ENCODE measurements around the gene NCF4. TPM values are rescaled to one million over a fixed set of nuclear protein-coding genes. Genes with fewer than 3 reads are reported as not detected.

The NCF4 gene
- total RNA-seq, 2 experiments from 2014 or later: 0.37 to 0.50 TPM

GRCh38 chr22:36824655-36825054 is 36.2 kb upstream of the NCF4 start:
- no peak overlapping the region for H3K27ac Mint-ChIP-seq
- CTCF ChIA-PET: no interaction called here
- H3K36me3 Mint-ChIP-seq (ENCODE audit: low read depth): no peaks in the 10 kb centered on the region
- H3K27me3 Mint-ChIP-seq (ENCODE audit: low read depth): peaks cover under 1% of the 10 kb centered on the region
- no peaks in the 10 kb centered on the region for H3K9me3 Mint-ChIP-seq
- H3K4me3 Mint-ChIP-seq: no peak overlapping the region
- no peaks in the 10 kb centered on the region for H3K4me1 Mint-ChIP-seq (ENCODE audit: low read depth)
- DNase-seq: no peak
- intact Hi-C loops (cut with micrococcal nuclease): no loop called here

- CTCF ChIA-PET: interaction anchor here (0.9 to 1.2 kb wide), 2 partner anchors 27 to 30 kb away, joined by 3 read pairs; no protein-coding TSS in a partner anchor
- H3K4me1 Mint-ChIP-seq (ENCODE audit: low read depth): peaks cover 12% of the 10 kb centered on the region
- no peaks in the 10 kb centered on the region for H3K36me3 Mint-ChIP-seq (ENCODE audit: low read depth)
- H3K9me3 Mint-ChIP-seq: no peaks in the 10 kb centered on the region
- H3K4me3 Mint-ChIP-seq: no peak overlapping the region
- no peak overlapping the region for H3K27ac Mint-ChIP-seq
- intact Hi-C loops (cut with micrococcal nuclease): no loop called here
- DNase-seq: no peak
- peaks cover 3% of the 10 kb centered on the region for H3K27me3 Mint-ChIP-seq (ENCODE audit: low read depth)
Observed at GRCh38 chr22:36826262-36826661, 34.5 kb upstream of the NCF4 start.

- Mint-ChIP-seq H3K4me1 (ENCODE audit: low read depth) (peaks cover 13% of the 10 kb centered on the region), H3K27ac (no peak overlapping the region), H3K27me3 (ENCODE audit: low read depth) (peaks cover 11% of the 10 kb centered on the region), H3K36me3 (ENCODE audit: low read depth) (no peaks in the 10 kb centered on the region), H3K4me3 (no peak overlapping the region), H3K9me3 (no peaks in the 10 kb centered on the region)
- intact Hi-C loops (cut with micrococcal nuclease): no loop called here
- CTCF ChIA-PET: interaction anchor here (0.6 to 1.1 kb wide), 3 partner anchors 19 to 71 kb away, joined by 3 to 5 read pairs (median 4); no protein-coding TSS in a partner anchor
- DNase-seq: peak; percentile 49
Observed at GRCh38 chr22:36828815-36829214, 32.0 kb upstream of the NCF4 start.

GRCh38 chr22:36829370-36830002 is 31.3 kb upstream of the NCF4 start:
- Mint-ChIP-seq H3K4me1 (ENCODE audit: low read depth) (peaks cover 13% of the 10 kb centered on the region), H3K9me3 (no peaks in the 10 kb centered on the region), H3K27ac (no peak overlapping the region), H3K36me3 (ENCODE audit: low read depth) (no peaks in the 10 kb centered on the region), H3K27me3 (ENCODE audit: low read depth) (peaks cover 11% of the 10 kb centered on the region), H3K4me3 (no peak overlapping the region)
- DNase-seq: no peak
- CTCF ChIA-PET: interaction anchor here (1.0 to 1.1 kb wide), 2 partner anchors 24 to 72 kb away, joined by 3 to 4 read pairs; no protein-coding TSS in a partner anchor
- intact Hi-C loops (cut with micrococcal nuclease): no loop called here

- H3K27ac Mint-ChIP-seq: no peak overlapping the region
- no peaks in the 10 kb centered on the region for H3K36me3 Mint-ChIP-seq (ENCODE audit: low read depth)
- CTCF ChIA-PET: interaction anchor here (1.2 kb wide), 1 partner anchor 26 kb away, joined by 4 read pairs; no protein-coding TSS in a partner anchor
- peaks cover 13% of the 10 kb centered on the region for H3K27me3 Mint-ChIP-seq (ENCODE audit: low read depth)
- intact Hi-C loops (cut with micrococcal nuclease): no loop called here
- H3K4me3 Mint-ChIP-seq: no peak overlapping the region
- DNase-seq: no peak
- H3K9me3 Mint-ChIP-seq: no peaks in the 10 kb centered on the region
- H3K4me1 Mint-ChIP-seq (ENCODE audit: low read depth): peaks cover 13% of the 10 kb centered on the region
Observed at GRCh38 chr22:36830601-36831000, 30.2 kb upstream of the NCF4 start.

- intact Hi-C loops (cut with micrococcal nuclease): no loop called here
- CTCF ChIA-PET: interaction anchor here (1.2 kb wide), 1 partner anchor 25 kb away, joined by 4 read pairs; no protein-coding TSS in a partner anchor
- peaks cover 13% of the 10 kb centered on the region for H3K27me3 Mint-ChIP-seq (ENCODE audit: low read depth)
Observed at GRCh38 chr22:36831206-36831605, 29.6 kb upstream of the NCF4 start.

GRCh38 chr22:36831717-36832116 is 29.1 kb upstream of the NCF4 start:
- CTCF ChIA-PET: no interaction called here
- Mint-ChIP-seq H3K4me3 (no peak overlapping the region), H3K27ac (no peak overlapping the region), H3K4me1 (ENCODE audit: low read depth) (peaks cover 13% of the 10 kb centered on the region), H3K9me3 (no peaks in the 10 kb centered on the region), H3K27me3 (ENCODE audit: low read depth) (peaks cover 13% of the 10 kb centered on the region), H3K36me3 (ENCODE audit: low read depth) (no peaks in the 10 kb centered on the region)
- DNase-seq: no peak
- intact Hi-C loops (cut with micrococcal nuclease): no loop called here

More at GRCh38 chr22:36831206-36831605, 29.6 kb upstream of the NCF4 start:
- Mint-ChIP-seq H3K4me3 (no peak overlapping the region), H3K9me3 (no peaks in the 10 kb centered on the region), H3K36me3 (ENCODE audit: low read depth) (no peaks in the 10 kb centered on the region), H3K27ac (no peak overlapping the region), H3K4me1 (ENCODE audit: low read depth) (peaks cover 13% of the 10 kb centered on the region)
- no peak for DNase-seq

GRCh38 chr22:36833073-36833472 is 27.7 kb upstream of the NCF4 start:
- no peak overlapping the region for H3K4me3 Mint-ChIP-seq
- no peak for DNase-seq
- H3K27me3 Mint-ChIP-seq (ENCODE audit: low read depth): peaks cover 13% of the 10 kb centered on the region
- H3K27ac Mint-ChIP-seq: no peak overlapping the region
- CTCF ChIA-PET: interaction anchor here (0.9 kb wide), 1 partner anchor 19 kb away, joined by 3 read pairs; no protein-coding TSS in a partner anchor
- no peaks in the 10 kb centered on the region for H3K36me3 Mint-ChIP-seq (ENCODE audit: low read depth)
- peaks cover 3% of the 10 kb centered on the region for H3K9me3 Mint-ChIP-seq
- intact Hi-C loops (cut with micrococcal nuclease): no loop called here
- peaks cover 13% of the 10 kb centered on the region for H3K4me1 Mint-ChIP-seq (ENCODE audit: low read depth)

- Mint-ChIP-seq H3K27me3 (ENCODE audit: low read depth) (peaks cover 13% of the 10 kb centered on the region), H3K27ac (no peak overlapping the region), H3K36me3 (ENCODE audit: low read depth) (no peaks in the 10 kb centered on the region), H3K4me1 (ENCODE audit: low read depth) (peaks cover 4% of the 10 kb centered on the region), H3K9me3 (peaks cover 3% of the 10 kb centered on the region), H3K4me3 (no peak overlapping the region)
- intact Hi-C loops (cut with micrococcal nuclease): no loop called here
- CTCF ChIA-PET: interaction anchor here (0.7 to 1.5 kb wide), 4 partner anchors 17 to 541 kb away, joined by 3 to 5 read pairs (median 4); no protein-coding TSS in a partner anchor
- no peak for DNase-seq
Observed at GRCh38 chr22:36835903-36836302, 24.9 kb upstream of the NCF4 start.

- no peak overlapping the region for H3K4me3 Mint-ChIP-seq
- DNase-seq: no peak
- no peak overlapping the region for H3K27ac Mint-ChIP-seq
- H3K27me3 Mint-ChIP-seq (ENCODE audit: low read depth): peaks cover 7% of the 10 kb centered on the region
- intact Hi-C loops (cut with micrococcal nuclease): no loop called here
- CTCF ChIA-PET: interaction anchor here (0.6 kb wide), 1 partner anchor 20 kb away, joined by 4 read pairs; no protein-coding TSS in a partner anchor
- H3K36me3 Mint-ChIP-seq (ENCODE audit: low read depth): no peaks in the 10 kb centered on the region
- H3K9me3 Mint-ChIP-seq: peaks cover 3% of the 10 kb centered on the region
- H3K4me1 Mint-ChIP-seq (ENCODE audit: low read depth): no peaks in the 10 kb centered on the region
Observed at GRCh38 chr22:36838119-36839030, 22.4 kb upstream of the NCF4 start.

- H3K36me3 Mint-ChIP-seq (ENCODE audit: low read depth): no peaks in the 10 kb centered on the region
- no peak overlapping the region for H3K4me3 Mint-ChIP-seq
- H3K27me3 Mint-ChIP-seq (ENCODE audit: low read depth): peaks cover 7% of the 10 kb centered on the region
- peaks cover 3% of the 10 kb centered on the region for H3K9me3 Mint-ChIP-seq
- no peak for DNase-seq
- no peak overlapping the region for H3K27ac Mint-ChIP-seq
- no peaks in the 10 kb centered on the region for H3K4me1 Mint-ChIP-seq (ENCODE audit: low read depth)
- intact Hi-C loops (cut with micrococcal nuclease): no loop called here
- CTCF ChIA-PET: interaction anchor here (0.6 to 1.6 kb wide), 2 partner anchors 16 to 21 kb away, joined by 3 to 4 read pairs; no protein-coding TSS in a partner anchor
Observed at GRCh38 chr22:36839356-36840073, 21.3 kb upstream of the NCF4 start.

- Mint-ChIP-seq H3K9me3 (peaks cover 3% of the 10 kb centered on the region), H3K4me1 (ENCODE audit: low read depth) (no peaks in the 10 kb centered on the region), H3K36me3 (ENCODE audit: low read depth) (no peaks in the 10 kb centered on the region), H3K27ac (no peak overlapping the region), H3K27me3 (ENCODE audit: low read depth) (peaks cover 9% of the 10 kb centered on the region), H3K4me3 (no peak overlapping the region)
- intact Hi-C loops (cut with micrococcal nuclease): no loop called here
- DNase-seq: no peak
- CTCF ChIA-PET: interaction anchor here (1.6 kb wide), 1 partner anchor 16 kb away, joined by 3 read pairs; no protein-coding TSS in a partner anchor
Observed at GRCh38 chr22:36840106-36840505, 20.7 kb upstream of the NCF4 start.
